K562 (cell line): Measurements from ENCODE around the gene FANCI. TPM values are rescaled to one million over a fixed set of nuclear protein-coding genes. Genes with fewer than 3 reads are reported as not detected.

Source experiments
- polyA plus RNA-seq, 8 experiments: library from polyadenylated mRNA; depleted of rRNA in 4 of 8; stranded (reverse) in 5 of 8; unstranded in 3 of 8; fragments of >200 nt; fragmentation: Nextera tagmentation in 2 of 8; fragmentation: Illumina TruSeq in 1 of 8; extraction: Ambion mirVana in 2 of 8; extraction: Trizol in 1 of 8; gene quantifications; 2 replicates each; pipeline versions ENCODE4 v1.2.1 to v1.2.3, GENCODE V29; 2011 to 2014; ENCODE audit warnings: inconsistent platforms in 1 of 8, missing spikeins in 1 of 8
- total RNA-seq, 7 experiments: library from RNA; depleted of rRNA in 6 of 7; stranded (reverse); fragments of >200 nt in 6 of 7; fragmentation: Illumina TruSeq in 2 of 7; extraction: Trizol in 2 of 7; gene quantifications; 2 replicates each; pipeline versions ENCODE4 v1.2.1 to v1.2.3, GENCODE V29; 2011 to 2021; ENCODE audit warnings: low replicate concordance in 1 of 7
- TF ChIP-seq, protein P1 (sequence below), 2 experiments: fragments of 450-650 bp in 1 of 2; sonication (generic) in 1 of 2; formaldehyde crosslinking in 1 of 2; IDR thresholded peaks; 2 replicates each; pipeline versions ENCODE4 v1.7.1 to v1.9.0; 2016 to 2022; ENCODE audit warnings: inconsistent platforms in 1 of 2, mild to moderate bottlenecking in 1 of 2, missing genetic modification reagents in 1 of 2
- TF ChIP-seq, protein P2 (sequence below): fragments of 250-450 bp; sonication (Bioruptor Pico); IDR thresholded peaks from 2 replicates; pipeline ENCODE4 v1.5.0; 2021

Gene FANCI
- total and polyA plus RNA-seq, 9 of the 15 experiments (the other 6 are each of a cell fraction or from before 2014, with no cell fraction given), result 72.1 to 165 (median 131) TPM

DNA sequence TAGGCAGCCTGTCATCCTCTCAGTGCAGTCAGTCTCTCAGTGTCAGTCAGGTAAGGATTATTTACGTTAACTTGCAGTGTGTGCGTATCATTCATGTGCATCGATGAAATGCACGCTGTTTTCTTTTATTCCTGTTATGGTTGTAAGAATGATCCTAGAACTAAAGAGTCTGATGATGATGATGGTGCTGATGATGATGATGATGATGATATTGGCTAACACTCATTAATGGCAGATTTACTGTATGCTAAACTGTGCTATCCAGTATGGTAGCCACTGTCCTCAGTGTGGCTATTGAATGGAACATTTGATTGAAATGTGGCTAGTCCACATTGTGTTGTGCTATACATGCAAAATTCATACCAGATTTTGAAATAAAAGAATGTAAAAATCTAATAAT is 39.4 kb downstream of the FANCI start (continued):
- TF ChIP-seq, protein P1, sequence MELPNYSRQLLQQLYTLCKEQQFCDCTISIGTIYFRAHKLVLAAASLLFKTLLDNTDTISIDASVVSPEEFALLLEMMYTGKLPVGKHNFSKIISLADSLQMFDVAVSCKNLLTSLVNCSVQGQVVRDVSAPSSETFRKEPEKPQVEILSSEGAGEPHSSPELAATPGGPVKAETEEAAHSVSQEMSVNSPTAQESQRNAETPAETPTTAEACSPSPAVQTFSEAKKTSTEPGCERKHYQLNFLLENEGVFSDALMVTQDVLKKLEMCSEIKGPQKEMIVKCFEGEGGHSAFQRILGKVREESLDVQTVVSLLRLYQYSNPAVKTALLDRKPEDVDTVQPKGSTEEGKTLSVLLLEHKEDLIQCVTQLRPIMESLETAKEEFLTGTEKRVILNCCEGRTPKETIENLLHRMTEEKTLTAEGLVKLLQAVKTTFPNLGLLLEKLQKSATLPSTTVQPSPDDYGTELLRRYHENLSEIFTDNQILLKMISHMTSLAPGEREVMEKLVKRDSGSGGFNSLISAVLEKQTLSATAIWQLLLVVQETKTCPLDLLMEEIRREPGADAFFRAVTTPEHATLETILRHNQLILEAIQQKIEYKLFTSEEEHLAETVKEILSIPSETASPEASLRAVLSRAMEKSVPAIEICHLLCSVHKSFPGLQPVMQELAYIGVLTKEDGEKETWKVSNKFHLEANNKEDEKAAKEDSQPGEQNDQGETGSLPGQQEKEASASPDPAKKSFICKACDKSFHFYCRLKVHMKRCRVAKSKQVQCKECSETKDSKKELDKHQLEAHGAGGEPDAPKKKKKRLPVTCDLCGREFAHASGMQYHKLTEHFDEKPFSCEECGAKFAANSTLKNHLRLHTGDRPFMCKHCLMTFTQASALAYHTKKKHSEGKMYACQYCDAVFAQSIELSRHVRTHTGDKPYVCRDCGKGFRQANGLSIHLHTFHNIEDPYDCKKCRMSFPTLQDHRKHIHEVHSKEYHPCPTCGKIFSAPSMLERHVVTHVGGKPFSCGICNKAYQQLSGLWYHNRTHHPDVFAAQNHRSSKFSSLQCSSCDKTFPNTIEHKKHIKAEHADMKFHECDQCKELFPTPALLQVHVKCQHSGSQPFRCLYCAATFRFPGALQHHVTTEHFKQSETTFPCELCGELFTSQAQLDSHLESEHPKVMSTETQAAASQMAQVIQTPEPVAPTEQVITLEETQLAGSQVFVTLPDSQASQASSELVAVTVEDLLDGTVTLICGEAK (IDR thresholded peaks at IDR 0.05), result no peak
- TF ChIP-seq, protein P1 (CRISPR knock-in tag; IDR thresholded peaks at IDR 0.05), result no peak
- TF ChIP-seq, protein P2, sequence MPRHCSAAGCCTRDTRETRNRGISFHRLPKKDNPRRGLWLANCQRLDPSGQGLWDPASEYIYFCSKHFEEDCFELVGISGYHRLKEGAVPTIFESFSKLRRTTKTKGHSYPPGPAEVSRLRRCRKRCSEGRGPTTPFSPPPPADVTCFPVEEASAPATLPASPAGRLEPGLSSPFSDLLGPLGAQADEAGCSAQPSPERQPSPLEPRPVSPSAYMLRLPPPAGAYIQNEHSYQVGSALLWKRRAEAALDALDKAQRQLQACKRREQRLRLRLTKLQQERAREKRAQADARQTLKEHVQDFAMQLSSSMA (CRISPR knock-in tag), result no peak
